Femur (tissue), 1 donor: ENCODE data around the gene CCDC40.
"Not testable (repeated sequence)": the region's sequence is repeated elsewhere in the genome, so short reads cannot be mapped to it uniquely, and the experiment has no call there.

Experiments used
- DNase-seq: peaks from one replicate; pipeline ENCODE4 v3.0.0-alpha.2; 2017

CCDC40 gene, protein sequence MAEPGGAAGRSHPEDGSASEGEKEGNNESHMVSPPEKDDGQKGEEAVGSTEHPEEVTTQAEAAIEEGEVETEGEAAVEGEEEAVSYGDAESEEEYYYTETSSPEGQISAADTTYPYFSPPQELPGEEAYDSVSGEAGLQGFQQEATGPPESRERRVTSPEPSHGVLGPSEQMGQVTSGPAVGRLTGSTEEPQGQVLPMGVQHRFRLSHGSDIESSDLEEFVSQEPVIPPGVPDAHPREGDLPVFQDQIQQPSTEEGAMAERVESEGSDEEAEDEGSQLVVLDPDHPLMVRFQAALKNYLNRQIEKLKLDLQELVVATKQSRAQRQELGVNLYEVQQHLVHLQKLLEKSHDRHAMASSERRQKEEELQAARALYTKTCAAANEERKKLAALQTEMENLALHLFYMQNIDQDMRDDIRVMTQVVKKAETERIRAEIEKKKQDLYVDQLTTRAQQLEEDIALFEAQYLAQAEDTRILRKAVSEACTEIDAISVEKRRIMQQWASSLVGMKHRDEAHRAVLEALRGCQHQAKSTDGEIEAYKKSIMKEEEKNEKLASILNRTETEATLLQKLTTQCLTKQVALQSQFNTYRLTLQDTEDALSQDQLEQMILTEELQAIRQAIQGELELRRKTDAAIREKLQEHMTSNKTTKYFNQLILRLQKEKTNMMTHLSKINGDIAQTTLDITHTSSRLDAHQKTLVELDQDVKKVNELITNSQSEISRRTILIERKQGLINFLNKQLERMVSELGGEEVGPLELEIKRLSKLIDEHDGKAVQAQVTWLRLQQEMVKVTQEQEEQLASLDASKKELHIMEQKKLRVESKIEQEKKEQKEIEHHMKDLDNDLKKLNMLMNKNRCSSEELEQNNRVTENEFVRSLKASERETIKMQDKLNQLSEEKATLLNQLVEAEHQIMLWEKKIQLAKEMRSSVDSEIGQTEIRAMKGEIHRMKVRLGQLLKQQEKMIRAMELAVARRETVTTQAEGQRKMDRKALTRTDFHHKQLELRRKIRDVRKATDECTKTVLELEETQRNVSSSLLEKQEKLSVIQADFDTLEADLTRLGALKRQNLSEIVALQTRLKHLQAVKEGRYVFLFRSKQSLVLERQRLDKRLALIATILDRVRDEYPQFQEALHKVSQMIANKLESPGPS

DNA sequence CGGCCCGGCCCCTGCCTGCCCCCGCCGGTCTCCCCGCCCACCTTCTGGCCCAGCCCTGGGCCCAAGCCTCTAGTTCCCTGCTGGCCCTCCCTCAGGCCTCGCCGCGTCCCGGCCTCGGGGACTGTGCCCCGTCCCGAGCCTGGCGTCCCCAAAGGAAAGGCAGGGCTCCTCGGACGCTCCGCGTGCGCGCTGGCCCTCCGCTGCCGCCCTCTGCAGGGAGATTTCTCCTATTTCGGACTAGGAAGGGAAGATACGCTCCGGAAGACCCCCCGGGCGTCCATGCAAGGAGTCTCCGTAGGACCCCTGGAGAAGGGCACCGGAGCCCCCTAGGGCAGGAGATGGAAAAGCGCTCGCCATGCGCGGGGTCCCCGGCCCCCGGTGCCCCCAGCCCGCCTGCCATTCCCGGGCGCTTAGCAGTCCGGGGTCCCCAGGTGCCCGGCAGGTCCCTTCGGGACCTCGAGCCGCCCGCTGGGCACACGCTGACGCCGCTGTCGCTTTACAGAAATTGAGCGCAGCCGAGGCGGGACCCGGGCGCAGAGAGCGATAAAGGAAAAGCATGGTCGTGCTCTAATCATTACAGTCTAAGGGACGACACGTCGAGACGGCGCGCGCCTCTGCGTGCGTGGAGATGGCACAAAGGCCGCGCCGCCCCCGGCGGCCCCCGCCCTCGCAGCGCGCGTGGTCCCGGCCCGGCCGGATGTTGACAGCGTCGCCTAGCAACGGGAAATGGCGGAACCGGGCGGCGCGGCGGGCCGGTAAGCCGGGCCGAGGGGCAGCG is at the start of gene CCDC40:
Gene CCDC40 (plus strand): TSS at position 706 of the 778 bp plus-strand sequence. CDS start 21 bp downstream, at position 727.
- DNase-seq: peak; percentile 90

DNA sequence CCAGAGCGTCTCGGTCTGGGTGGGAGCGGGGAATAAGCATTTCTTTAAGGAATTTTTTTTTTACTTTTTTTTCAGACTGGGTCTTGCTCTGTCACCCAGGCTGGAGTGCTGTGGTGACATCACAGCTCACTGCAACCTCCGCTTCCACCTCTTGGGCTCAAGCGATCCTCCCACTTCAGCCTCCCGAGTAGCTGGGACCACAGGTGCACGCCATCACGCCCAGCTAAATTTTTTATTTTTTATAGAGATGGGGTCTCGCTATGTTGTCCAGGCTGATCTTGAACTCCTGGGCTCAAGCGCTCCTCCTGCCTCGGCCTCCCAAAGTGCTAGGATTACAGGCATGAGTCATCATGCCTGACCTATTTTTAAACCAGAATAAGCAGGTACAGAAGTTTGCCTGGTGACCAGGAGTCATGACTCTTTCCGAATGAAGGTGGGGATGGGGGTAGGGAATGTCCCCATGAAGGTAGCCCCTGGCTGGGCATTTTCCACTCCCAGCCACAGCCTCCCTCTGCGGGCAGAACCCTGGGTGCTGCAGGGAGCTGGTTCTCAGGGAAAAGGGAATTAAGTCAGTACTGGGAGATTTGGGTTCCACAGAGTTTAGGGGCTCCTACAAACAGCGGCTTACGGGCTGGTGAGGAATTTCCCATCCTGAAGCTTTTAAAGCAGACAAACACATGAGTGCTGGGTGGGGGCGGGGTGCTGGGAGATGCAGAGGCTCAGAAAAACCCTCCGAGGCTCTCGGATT is 49.1 kb upstream of the CCDC40 start:
- no peak for DNase-seq

- DNase-seq: no peak
Observed at GRCh38 chr17:79987935-79988184, 48.6 kb upstream of the CCDC40 start.

DNA sequence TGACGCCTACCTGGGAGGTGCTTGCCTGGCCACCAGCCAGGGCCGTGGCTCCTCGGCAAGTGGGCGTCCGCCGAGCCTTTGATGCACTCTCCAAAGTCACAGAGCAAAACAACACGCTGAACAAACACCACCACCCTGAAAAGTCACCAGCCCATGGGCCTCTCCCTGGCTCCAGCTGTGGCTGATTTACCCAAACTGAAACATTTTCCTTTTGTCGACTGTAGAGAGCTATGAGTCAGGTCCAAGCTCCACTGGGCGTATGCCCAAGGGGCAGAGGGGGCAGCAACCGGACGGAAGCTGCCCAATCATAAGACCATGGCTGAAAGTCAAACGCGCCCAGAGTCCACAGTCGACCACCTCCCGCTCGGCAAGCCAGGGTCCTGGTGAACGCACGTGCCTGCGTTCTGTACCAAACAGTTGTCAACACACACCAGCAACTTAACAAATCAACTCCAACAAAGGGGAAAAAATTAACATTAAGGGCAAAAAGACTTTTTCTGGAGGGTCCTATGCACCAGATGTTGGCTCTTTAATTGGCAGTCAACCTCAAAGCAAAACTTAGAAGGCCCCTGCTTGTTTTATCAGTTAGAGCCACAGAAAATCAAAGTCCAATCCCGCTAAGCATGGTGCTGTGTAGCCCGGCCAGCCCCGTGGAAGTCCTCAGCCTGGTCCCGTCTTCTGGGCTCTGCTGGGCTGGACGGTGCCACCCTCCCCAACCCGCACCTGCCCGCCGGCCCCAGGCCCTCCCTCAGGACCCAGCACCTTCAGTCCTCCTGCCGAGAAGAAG is 48.1 kb upstream of the CCDC40 start:
- DNase-seq: peak; percentile 55

DNA sequence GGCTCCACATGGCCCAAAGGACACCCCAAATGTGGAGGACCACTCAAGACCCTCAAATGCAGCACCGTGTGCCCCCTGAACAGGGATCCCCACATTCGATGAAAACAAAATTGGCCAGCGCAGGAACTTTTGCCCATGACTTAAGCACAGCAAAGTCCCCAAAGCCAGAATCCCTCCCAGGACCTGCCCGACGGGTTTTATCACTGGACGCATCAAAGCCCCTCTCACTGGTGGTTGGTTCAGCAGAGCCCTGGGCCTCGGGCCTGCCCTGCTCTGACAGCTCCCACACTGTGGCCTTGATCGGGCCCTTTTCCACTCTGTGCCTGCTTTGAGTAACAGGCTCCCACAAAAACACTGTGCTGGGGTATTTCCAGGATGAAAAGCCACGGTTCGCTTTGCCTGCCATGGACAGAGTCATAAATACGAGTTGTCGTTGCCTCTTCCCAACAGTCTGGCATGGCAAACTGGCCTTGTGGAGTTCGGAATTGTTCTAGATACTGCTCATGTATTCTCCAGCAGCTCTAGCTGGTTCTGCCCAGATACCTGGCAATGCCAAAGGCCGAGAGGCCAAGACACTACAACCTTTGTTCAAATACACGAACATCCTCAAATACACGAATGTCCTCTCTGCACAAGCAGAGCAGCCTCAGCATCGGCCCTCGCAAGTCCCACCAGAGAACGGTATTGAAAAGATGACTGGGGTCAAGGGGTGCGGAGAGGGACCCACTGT is 47.2 kb upstream of the CCDC40 start:
- DNase-seq: no peak

DNA sequence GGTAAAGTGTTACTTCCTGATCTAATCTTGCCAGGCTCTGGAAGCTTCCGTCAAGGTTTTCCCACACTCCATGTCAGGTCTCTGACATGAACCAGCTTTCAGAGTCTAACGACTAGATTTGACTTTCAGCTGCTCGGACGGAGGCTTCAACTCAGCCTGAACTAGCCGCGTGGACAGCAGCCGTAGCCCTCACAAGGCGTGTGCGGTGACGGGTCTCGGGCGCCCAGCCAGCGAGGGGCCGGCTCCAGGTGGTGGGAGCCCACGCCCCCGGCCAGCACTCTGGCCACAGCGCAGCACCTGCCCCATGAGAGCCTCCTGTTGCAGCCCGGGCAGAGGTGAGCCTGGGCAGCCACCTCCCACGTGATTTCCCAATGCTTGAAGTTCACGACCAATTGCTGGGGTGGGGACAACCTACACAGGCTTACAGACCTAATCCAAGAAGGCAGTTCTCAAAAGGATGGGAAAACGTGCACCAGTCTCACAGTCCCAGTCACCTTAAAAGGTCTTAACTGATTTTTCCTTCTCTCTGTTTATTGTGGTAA is 46.3 kb upstream of the CCDC40 start:
- DNase-seq: no peak

DNA sequence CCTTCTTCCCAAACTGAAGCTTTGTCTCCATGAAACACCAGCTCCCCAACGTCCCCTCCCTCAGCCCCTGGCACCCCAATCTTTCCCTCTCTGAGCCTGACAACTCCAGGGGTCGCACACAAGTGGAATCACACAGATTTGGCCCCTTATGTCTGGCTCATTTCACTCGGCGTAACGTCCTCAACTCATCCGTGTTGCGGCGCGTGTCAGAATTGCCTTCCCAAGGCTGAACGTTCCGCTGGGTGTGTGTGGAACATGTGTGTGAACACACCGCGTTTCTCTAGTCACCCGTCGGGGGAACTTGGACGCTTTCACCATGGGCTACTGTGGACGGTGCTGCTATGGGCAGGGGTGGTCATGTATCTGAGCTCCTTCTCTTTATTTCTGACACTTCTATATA is 45.7 kb upstream of the CCDC40 start:
- DNase-seq: peak; percentile 16

DNA sequence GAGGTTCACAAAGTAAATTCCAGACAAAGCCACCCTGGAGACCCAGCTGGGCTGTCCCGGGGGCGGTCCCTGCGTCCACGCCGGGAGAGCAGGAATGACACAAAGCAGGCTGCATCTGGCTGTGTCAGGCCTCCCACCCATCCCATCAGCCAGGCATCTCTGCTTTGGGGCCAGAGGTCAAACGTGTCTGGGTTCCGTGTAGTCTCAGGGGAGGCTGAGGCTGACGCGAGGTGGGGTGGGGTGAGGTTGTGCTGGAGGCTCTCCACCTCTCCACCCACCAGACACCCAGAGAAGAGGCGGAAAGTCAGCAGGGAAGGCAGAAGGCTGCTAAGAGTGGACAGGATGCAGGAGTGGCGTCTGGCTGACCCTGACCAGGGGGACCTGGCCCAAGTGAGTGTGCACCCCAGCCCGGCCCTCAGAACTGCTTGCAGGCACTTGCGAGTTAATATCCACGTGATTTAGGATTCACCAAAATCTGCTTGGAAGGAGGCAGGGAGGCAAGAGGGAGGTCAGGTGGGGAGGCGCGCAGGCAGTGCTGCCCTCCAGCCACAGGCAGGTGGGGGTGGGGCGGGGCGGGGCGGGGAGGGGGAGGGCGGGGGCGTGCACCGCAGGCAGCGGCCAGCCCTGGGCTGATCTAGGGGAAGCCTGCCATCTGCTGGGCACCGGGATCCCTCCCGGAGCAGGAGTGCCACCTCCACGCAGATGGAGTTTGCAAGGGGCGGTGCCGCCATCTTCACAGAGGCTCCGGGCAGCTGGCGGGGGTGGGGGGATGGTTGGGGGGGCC is 45.1 kb upstream of the CCDC40 start:
- peak; percentile 90 for DNase-seq

GRCh38 chr17:79991924-79992648 is 44.4 kb upstream of the CCDC40 start:
- DNase-seq: peak; percentile 72

GRCh38 chr17:79992649-79993389 is 43.6 kb upstream of the CCDC40 start:
- DNase-seq: peak; percentile 22

DNA sequence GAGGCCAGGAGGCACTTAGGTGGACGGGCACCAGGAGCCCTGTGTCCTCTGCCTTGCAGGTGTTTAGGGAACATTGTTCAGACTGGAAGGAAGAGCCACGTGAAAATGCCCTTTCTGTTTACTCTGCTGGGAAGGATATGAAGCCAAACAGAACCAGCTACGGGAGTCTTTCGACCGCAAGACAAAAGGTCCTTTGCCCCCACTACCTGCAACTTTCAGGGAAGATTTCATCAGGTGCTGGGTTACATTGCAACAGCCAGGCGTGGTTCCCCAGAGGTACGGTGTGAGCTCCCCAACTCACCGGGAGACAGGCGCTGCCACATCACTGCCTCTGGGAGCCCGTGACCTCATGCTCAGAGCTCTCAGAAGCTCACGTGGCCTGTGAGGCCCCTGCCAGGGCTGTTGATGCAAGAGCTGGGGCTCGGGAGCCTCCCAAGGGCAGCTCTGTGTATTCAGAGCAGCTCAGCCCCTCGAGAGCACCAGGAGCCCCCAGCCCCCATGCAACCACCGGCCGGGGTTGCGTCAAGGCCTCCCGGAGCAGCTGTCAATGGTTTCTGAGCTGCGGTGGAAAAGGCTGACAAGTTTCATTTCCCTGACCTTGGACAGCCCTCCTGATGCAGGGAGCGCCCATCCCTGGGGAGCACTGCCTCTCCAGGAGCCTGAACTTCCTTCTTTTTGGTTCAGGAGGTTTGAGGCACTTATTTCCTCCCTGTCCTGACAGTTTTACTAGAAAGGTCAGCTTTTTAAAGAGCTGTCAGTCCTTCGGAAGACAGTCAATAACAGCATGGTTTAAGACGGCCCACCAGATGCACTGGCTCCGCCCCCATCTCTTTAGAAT is 42.8 kb upstream of the CCDC40 start:
- DNase-seq: peak; percentile 82

DNA sequence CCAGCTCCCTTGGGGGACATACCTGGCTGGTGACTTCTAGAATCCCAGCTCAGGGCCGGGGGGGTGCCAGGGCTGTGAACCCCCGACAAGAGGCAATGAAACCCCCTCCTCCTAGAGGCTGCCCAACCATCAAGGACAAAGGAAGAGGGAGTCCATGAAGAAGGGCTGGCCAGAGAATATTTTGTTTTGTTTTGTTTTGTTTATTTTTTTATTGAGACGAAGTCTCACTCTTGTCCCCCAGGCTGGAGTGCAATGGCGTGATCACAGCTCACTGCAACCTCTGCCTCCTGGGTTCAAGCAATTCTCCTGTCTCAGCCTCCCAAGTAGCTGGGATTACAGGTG is 42.2 kb upstream of the CCDC40 start:
- not testable (repeated sequence) for DNase-seq

GRCh38 chr17:79994602-79995001 is 41.8 kb upstream of the CCDC40 start:
- DNase-seq: no peak

DNA sequence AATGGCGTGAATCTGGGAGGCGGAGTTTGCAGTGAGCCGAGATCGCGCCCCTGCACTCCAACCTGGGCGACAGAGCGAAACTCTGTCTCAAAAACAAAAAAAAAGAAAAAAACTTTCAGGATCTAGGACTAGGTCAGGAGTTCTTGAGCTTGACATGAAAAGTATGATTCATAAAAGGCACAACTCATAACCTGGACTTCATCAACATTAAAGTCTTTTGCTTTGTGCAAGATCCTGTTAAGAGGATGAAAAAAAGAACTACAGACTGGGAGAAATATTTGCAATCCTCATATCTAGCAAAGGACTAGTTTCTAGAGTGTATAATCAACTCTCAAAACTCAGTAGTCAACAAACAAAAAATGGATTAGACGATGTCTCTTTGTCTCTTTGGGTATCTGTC is 40.7 kb upstream of the CCDC40 start:
- no peak for DNase-seq

DNA sequence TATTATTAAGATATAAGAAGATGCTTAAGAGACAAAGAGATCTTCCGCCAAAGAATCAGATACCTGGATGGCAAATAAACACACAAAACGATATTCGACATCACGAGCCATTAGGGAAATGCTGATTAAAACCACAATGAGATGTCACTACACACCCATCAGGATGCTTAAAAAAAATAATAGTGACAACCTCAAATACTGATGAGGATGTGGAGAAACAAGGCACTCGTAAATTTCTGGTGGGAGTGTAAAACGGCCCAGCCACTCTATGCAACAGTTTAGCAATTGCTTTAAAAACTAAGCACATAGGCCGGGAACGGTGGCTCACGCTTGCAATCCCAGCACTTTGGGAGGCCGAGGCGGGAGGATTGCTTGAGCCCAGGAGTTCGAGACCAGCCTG is 40.2 kb upstream of the CCDC40 start:
- DNase-seq: no peak

- peak; percentile 62 for DNase-seq
Observed at GRCh38 chr17:79997011-79997660, 39.3 kb upstream of the CCDC40 start.

GRCh38 chr17:80000136-80000535 is 36.3 kb upstream of the CCDC40 start:
- DNase-seq: no peak
